Body of pancreas (tissue), 4 donors: Measurements from ENCODE around the gene CTSK. TPM values are rescaled to one million over a fixed set of nuclear protein-coding genes. Genes with fewer than 3 reads are reported as not detected.

ENCODE experiments used
- ATAC-seq: fragments of 150-250 bp; one replicate; pipeline ENCODE4 v1.9.1; 2016
- DNase-seq, 4 donors: peaks; one replicate each; pipeline ENCODE4 v3.0.0-alpha.2; 2019
- H3K27ac ChIP-seq, 4 donors: fragments of 200-600 bp; sonication (generic); 1 replicate in 3 of 4; 2 replicates in 1 of 4; pipeline versions ENCODE4 v1.5.1 to v1.6.1; 2016 to 2019; ENCODE audit warnings: mild to moderate bottlenecking in 1 of 4, mixed read lengths in 1 of 4, moderate library complexity in 1 of 4
- H3K27me3 ChIP-seq, 2 donors: fragments of 200-600 bp; sonication (generic); one replicate each; pipeline ENCODE4 v1.6.0; 2016; ENCODE audit warnings: mild to moderate bottlenecking in 1 of 2
- H3K36me3 ChIP-seq, 2 donors: fragments of 200-600 bp; sonication (generic); replicated peaks in 1 of 2; 2 replicates each; pipeline ENCODE4 v1.5.1; 2016; ENCODE audit warnings: low read depth in 2 of 2; ENCODE audit not compliant: insufficient read depth in 1 of 2
- H3K4me1 ChIP-seq: fragments of 200-600 bp; sonication (generic); one replicate; pipeline ENCODE4 v1.6.0; 2016
- H3K4me3 ChIP-seq, 2 donors: fragments of 200-600 bp; sonication (generic); 1 replicate in 1 of 2; 2 replicates in 1 of 2; pipeline ENCODE4 v1.5.1; 2016 to 2019
- H3K9me3 ChIP-seq, 3 donors: fragments of 200-600 bp; sonication (generic); 1 replicate in 2 of 3; 2 replicates in 1 of 3; pipeline ENCODE4 v1.5.1; 2016
- POLR2A ChIP-seq, 3 donors: fragments of 450-650 bp; IDR thresholded peaks; one replicate each; pipeline ENCODE4 v1.6.1; 2016; ENCODE audit warnings: antibody characterized with exemption in 3 of 3, mild to moderate bottlenecking in 2 of 3
- WGBS, 2 donors: methylation state at CpG; one replicate each; pipeline ENCODE4 v1.1.5; 2017; 5-methylcytosine and 5-hydroxymethylcytosine counted together
- intact Hi-C: fragments of 100-400 bp; cut with DNase I; formaldehyde crosslinking; loops from one replicate; pipeline ENCODE4 v1.15.1; 2023
- total RNA-seq, 2 donors: library from RNA; depleted of rRNA; stranded (reverse); fragments of >200 nt; gene quantifications; one replicate each; pipeline ENCODE4 v1.1.0, GENCODE V29; 2016
- TF ChIP-seq, protein P1 (sequence below), 7 experiments: fragments of 450-650 bp in 4 of 7; fragments of 200-600 bp in 3 of 7; sonication (generic) in 3 of 7; IDR thresholded peaks; one replicate each; pipeline ENCODE4 v1.5.1; 2016 to 2019; ENCODE audit warnings: antibody characterized with exemption in 7 of 7

CTSK gene
- total RNA-seq, 2 donors from 2014 or later, result 11.9 to 18.4 TPM

DNA sequence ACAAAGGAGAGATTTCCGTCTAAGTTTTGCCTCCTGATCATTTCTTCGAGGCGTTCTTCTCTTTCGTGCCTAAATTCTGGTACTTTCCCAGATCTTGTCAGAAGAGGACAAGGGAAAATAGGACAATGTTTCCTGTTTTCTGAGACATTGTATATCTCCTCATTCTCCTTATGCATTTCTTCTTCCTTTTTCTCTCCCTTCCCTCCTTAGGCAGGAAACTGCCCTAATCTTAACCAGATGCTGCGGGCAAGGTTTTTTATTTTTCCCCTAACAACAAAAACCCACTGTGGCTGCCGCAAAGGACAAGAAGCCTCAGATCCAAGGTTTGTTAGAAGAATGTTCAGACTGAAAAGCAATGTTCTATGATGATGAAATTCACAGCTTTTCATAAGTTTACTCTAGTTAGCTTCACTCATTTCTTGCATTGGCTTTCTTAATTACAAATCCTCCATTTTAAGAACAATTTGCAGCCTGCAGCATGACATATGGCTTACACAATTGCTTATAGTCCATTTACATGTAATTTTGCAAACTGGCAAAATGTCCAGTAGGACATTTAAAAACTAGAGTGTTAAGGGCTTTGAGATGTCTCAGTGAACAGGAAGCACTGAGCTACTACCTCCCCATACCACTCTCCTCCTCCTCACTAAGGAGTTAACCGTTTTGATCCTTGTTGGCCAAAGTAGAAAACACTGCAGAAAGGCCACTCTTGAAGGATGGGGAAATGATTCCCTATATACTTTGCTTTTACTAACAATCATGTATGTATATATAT is 624 bp downstream of the CTSK start:
- intact Hi-C loops, result no loop called here
- Histone ChIP-seq H3K27ac (no peak overlapping the region), H3K4me3 (no peak overlapping the region), H3K27me3 (no peaks in the 10 kb centered on the region), H3K4me1 (peaks cover 10% of the 10 kb centered on the region), H3K9me3 (no peaks in the 10 kb centered on the region), H3K36me3 (peaks cover 0 to under 1% of the 10 kb centered on the region in 2 donors)
- 73 to 75% methylated on average over 7 of the region's 7 CpGs for WGBS, 2 donors
- TF ChIP-seq POLR2A (IDR thresholded peaks at IDR 0.05), result no peak
- TF ChIP-seq, protein P1, sequence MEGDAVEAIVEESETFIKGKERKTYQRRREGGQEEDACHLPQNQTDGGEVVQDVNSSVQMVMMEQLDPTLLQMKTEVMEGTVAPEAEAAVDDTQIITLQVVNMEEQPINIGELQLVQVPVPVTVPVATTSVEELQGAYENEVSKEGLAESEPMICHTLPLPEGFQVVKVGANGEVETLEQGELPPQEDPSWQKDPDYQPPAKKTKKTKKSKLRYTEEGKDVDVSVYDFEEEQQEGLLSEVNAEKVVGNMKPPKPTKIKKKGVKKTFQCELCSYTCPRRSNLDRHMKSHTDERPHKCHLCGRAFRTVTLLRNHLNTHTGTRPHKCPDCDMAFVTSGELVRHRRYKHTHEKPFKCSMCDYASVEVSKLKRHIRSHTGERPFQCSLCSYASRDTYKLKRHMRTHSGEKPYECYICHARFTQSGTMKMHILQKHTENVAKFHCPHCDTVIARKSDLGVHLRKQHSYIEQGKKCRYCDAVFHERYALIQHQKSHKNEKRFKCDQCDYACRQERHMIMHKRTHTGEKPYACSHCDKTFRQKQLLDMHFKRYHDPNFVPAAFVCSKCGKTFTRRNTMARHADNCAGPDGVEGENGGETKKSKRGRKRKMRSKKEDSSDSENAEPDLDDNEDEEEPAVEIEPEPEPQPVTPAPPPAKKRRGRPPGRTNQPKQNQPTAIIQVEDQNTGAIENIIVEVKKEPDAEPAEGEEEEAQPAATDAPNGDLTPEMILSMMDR (IDR thresholded peaks at IDR 0.05), result no peak
- no peak for ATAC-seq
- no peak for DNase-seq

DNA sequence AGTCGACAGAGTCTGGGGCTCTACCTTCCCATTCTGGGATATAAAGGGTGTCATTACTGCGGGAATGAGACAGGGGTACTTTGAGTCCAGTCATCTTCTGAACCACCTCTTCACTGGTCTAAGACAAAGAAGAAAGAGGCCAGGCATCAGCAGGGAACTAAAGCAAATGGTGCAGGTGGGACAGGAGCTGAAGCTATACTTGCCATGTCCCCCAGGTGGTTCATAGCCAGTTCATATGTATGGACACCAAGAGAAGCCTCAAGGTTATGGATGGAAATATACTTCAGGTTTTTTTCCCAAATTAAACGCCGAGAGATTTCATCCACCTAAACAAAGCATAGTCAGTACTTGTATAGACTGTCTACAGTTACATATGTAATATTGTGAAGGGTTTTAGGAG is 2.2 kb downstream of the CTSK start:
- 87 to 97% methylated on average over 4 of the region's 4 CpGs for WGBS, 2 donors
- Histone ChIP-seq H3K36me3 (no peaks in the 10 kb centered on the region), H3K27me3 (no peaks in the 10 kb centered on the region), H3K4me1 (peaks cover 1% of the 10 kb centered on the region), H3K4me3 (no peak overlapping the region), H3K9me3 (no peaks in the 10 kb centered on the region), H3K27ac (no peak overlapping the region)
- TF ChIP-seq POLR2A (IDR thresholded peaks at IDR 0.05), result no peak
- TF ChIP-seq, protein P1 (IDR thresholded peaks at IDR 0.05), result no peak
- ATAC-seq (no peak), DNase-seq (no peak)
- intact Hi-C loops, result no loop called here

DNA sequence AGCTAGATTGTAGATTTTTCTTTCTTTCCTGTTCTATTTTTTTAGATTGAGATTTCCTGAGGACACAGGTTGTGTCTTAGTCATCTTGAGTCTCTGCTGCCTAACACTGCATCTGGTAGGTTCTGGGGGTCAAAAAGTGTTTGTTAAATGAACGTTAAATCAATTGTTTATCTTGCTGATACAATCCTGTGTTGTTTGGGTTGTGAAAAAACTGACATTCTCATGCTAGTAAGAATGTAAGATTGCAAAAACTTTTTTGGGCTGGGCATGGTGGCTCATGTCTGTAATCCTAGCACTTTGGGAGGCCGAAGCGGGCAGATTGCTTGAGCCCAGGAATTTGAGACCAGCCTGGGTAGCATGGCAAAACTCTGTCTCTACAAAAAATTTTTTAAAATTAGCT is 3.4 kb downstream of the CTSK start:
- Histone ChIP-seq H3K27ac (no peak overlapping the region), H3K4me1 (no peaks in the 10 kb centered on the region), H3K36me3 (no peaks in the 10 kb centered on the region), H3K4me3 (no peak overlapping the region), H3K9me3 (no peaks in the 10 kb centered on the region), H3K27me3 (no peaks in the 10 kb centered on the region)
- 76 to 77% methylated on average over 3 of the region's 3 CpGs for WGBS, 2 donors
- TF ChIP-seq, protein P1 (IDR thresholded peaks at IDR 0.05), result no peak
- no peak for TF ChIP-seq POLR2A (IDR thresholded peaks at IDR 0.05)
- DNase-seq (no peak), ATAC-seq (no peak)
- intact Hi-C loops, result no loop called here

DNA sequence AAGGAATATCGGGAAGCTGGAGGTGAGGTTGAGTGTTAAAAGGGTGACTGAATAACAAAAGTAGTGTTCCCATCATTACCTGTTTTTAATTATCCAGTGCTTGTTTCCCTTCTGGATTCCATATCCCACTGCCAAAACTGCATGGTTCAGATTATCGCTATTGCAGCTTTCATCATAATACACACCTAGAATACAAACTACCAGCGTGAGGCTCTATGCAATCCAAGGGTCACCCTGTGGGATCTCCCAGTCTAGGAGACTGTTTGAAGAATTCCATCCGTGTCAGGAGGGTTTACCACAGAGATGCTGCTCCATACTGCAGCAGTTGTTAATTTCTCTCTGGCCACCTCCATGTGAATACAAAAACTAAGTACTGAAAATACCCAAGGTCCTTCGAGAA is 9.0 kb downstream of the CTSK start:
- intact Hi-C loops, result no loop called here
- H3K9me3 ChIP-seq, result no peaks in the 10 kb centered on the region
- H3K27me3 ChIP-seq, result no peaks in the 10 kb centered on the region
- no peaks in the 10 kb centered on the region for H3K4me1 ChIP-seq
- DNase-seq, result no peak
- no peak overlapping the region for H3K4me3 ChIP-seq
- H3K36me3 ChIP-seq, result peaks cover 0 to 6% of the 10 kb centered on the region in 2 donors
- no peak for ATAC-seq
- 86 to 96% methylated on average over 5 of the region's 5 CpGs for WGBS, 2 donors
- no peak overlapping the region for H3K27ac ChIP-seq
- no peak for TF ChIP-seq POLR2A (IDR thresholded peaks at IDR 0.05)
- TF ChIP-seq, protein P1 (IDR thresholded peaks at IDR 0.05), result no peak

DNA sequence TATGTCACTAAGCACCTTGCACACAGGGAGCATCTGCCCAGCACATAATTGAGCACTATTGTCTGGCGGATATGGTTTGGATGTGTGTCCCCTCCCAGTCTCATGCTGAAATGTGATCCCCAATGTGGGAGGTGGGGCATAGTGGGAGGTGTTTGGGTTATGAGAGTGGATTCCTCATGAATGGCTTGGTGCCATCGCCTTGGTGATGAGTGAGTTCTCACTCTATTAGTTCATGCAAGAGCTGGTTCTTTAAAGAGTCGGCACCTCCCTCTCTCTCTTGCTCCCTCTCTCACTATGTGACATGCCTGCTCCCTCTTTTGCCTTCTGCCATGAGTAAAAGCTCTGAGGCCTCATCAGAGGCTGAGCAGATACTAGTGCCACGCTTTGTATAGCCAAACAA is 9.5 kb downstream of the CTSK start:
- DNase-seq (no peak), ATAC-seq (no peak)
- no peaks in the 10 kb centered on the region for H3K4me1 ChIP-seq
- WGBS, 2 donors, result 87 to 88% methylated on average over 4 of the region's 4 CpGs
- H3K9me3 ChIP-seq, result no peaks in the 10 kb centered on the region
- intact Hi-C loops, result no loop called here
- no peak overlapping the region for H3K27ac ChIP-seq
- no peaks in the 10 kb centered on the region for H3K27me3 ChIP-seq
- H3K36me3 ChIP-seq, result peaks cover 0 to 6% of the 10 kb centered on the region in 2 donors
- H3K4me3 ChIP-seq, result no peak overlapping the region
- TF ChIP-seq, protein P1 (IDR thresholded peaks at IDR 0.05), result no peak
- TF ChIP-seq POLR2A (IDR thresholded peaks at IDR 0.05), result no peak
